GM12878 (cell line): ENCODE data around the gene RFX7. TPM values are rescaled to one million over a fixed set of nuclear protein-coding genes. Genes with fewer than 3 reads are reported as not detected.

Experiments used
- ATF7 ChIP-seq: fragments of 450-650 bp; IDR thresholded peaks from 2 replicates; pipeline ENCODE4 v1.6.1; 2016; ENCODE audit warnings: low read depth, mild to moderate bottlenecking
- BCL11A ChIP-seq: IDR thresholded peaks from 2 replicates; pipeline ENCODE4 v1.6.1; 2011; ENCODE audit warnings: low read depth, low read length
- CBX5 ChIP-seq: sonication (generic); IDR thresholded peaks from 2 replicates; pipeline ENCODE4 v1.6.1; 2016; ENCODE audit warnings: low read depth, moderate library complexity, mild to moderate bottlenecking, inconsistent platforms
- CEBPB ChIP-seq, 2 experiments: fragments of 150-350 bp in 1 of 2; IDR thresholded peaks; 2 replicates each; pipeline ENCODE4 v1.6.1; 2012 to 2014; ENCODE audit warnings: low read depth in 2 of 2, low read length in 2 of 2, borderline replicate concordance in 1 of 2, inconsistent platforms in 1 of 2
- FOXK2 ChIP-seq: fragments of 450-650 bp; IDR thresholded peaks from 2 replicates; pipeline ENCODE4 v1.6.1; 2017; ENCODE audit warnings: mild to moderate bottlenecking, moderate library complexity
- FOXM1 ChIP-seq: IDR thresholded peaks from 2 replicates; pipeline ENCODE4 v1.6.1; 2012; ENCODE audit warnings: low read depth, mild to moderate bottlenecking, inconsistent platforms, low read length, moderate library complexity
- NR2C1 ChIP-seq: fragments of 450-650 bp; IDR thresholded peaks from 2 replicates; pipeline ENCODE4 v1.6.1; 2017; ENCODE audit warnings: antibody characterized with exemption, mild to moderate bottlenecking, moderate library complexity
- RAD21 ChIP-seq: IDR thresholded peaks from 2 replicates; pipeline ENCODE4 v1.6.1; 2011; ENCODE audit warnings: mild to moderate bottlenecking, low read depth, low read length, moderate library complexity; ENCODE audit not compliant: insufficient read depth
- RAD51 ChIP-seq: fragments of 450-650 bp; IDR thresholded peaks from 2 replicates; pipeline ENCODE4 v1.6.1; 2016; ENCODE audit warnings: moderate library complexity, mild to moderate bottlenecking, inconsistent platforms
- SMAD5 ChIP-seq: IDR thresholded peaks from 2 replicates; pipeline ENCODE4 v1.6.1; 2016; ENCODE audit warnings: antibody characterized with exemption, low read depth
- WRNIP1 ChIP-seq: IDR thresholded peaks from 2 replicates; pipeline ENCODE4 v1.6.1; 2011; ENCODE audit warnings: low read depth, low read length, improper control_type of control experiment, borderline replicate concordance
- ZZZ3 ChIP-seq: IDR thresholded peaks from 2 replicates; pipeline ENCODE4 v1.6.1; 2011; ENCODE audit warnings: low read depth; ENCODE audit not compliant: control insufficient read depth, insufficient read length
- polyA plus RNA-seq, 11 experiments: library from polyadenylated mRNA; depleted of rRNA in 4 of 11; unstranded in 6 of 11; stranded (reverse) in 5 of 11; fragments of >200 nt; fragmentation: Nextera tagmentation in 4 of 11; fragmentation: Illumina TruSeq in 1 of 11; extraction: Ambion mirVana in 4 of 11; extraction: Trizol in 1 of 11; gene quantifications; 1 replicate in 1 of 11; 2 replicates in 10 of 11; pipeline versions ENCODE4 v1.2.1 to v1.2.3, GENCODE V29; 2011 to 2016; ENCODE audit warnings: inconsistent platforms in 2 of 11, missing spikeins in 2 of 11, low read depth in 1 of 11
- total RNA-seq, 4 experiments: library from RNA; depleted of rRNA in 3 of 4; stranded (reverse); fragments of >200 nt in 3 of 4; fragmentation: Illumina TruSeq in 1 of 4; extraction: Trizol in 1 of 4; gene quantifications; 2 replicates each; pipeline versions ENCODE4 v1.2.1 to v1.2.3, GENCODE V29; 2013 to 2021
- TF ChIP-seq, protein P1 (sequence below): fragments of 450-650 bp; conservative IDR thresholded peaks from 2 replicates; pipeline ENCODE4 v1.6.1; 2017; ENCODE audit warnings: mild to moderate bottlenecking, moderate library complexity
- TF ChIP-seq, protein P2 (sequence below): fragments of 450-650 bp; formaldehyde crosslinking; IDR thresholded peaks from 2 replicates; pipeline ENCODE4 v1.5.0; 2022; ENCODE audit warnings: mild to moderate bottlenecking, missing genetic modification characterization
- TF ChIP-seq, protein P3 (sequence below): fragments of 450-650 bp; IDR thresholded peaks from 2 replicates; pipeline ENCODE4 v1.6.1; 2017; ENCODE audit warnings: antibody characterized with exemption, mild to moderate bottlenecking, moderate library complexity
- TF ChIP-seq, protein P4 (sequence below): fragments of 450-650 bp; IDR thresholded peaks from 2 replicates; pipeline ENCODE4 v1.6.1; 2017; ENCODE audit warnings: mild to moderate bottlenecking

The RFX7 gene
- total and polyA plus RNA-seq, 10 of the 15 experiments (the other 5 are each of a cell fraction or from before 2014, with no cell fraction given), result 3.2 to 31.4 (median 10.7) TPM

DNA sequence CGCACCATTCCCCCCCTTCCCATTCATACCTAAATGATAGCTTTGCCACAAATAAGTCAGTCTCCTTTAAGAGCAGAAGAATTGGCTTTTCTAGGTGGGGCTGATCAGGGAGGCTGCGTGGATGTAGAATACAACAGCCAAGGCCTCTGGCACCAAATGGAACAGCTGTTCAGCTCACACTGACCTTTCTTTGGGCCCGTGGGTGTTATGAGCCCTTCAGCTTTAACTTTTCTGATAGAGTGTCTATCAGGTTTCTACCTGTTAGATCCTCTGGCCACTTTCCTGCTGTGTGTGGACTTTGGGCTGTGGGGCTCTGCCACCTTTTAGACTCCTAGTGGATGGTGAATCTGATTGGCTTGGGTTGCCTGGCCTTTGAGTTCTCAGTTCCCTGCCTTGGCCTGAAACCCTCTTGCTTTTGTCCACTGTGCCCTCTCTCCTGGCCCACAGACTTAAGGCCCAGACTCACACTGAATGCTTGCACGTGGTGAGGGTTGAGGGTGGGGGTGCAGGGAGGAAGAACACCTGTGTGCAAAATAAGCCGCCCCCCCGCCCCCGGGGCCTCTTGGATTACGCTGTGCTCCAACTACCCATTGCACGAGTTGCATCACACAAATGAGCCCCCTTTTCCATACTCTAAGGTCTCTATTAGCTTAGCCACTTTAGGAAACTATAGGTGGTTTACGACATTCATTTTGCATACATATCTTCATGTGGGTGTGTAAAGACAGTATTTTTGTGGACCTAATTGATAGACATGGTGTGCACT is 1.3 kb upstream of the RFX7 start (continued):
- TF ChIP-seq, protein P1, sequence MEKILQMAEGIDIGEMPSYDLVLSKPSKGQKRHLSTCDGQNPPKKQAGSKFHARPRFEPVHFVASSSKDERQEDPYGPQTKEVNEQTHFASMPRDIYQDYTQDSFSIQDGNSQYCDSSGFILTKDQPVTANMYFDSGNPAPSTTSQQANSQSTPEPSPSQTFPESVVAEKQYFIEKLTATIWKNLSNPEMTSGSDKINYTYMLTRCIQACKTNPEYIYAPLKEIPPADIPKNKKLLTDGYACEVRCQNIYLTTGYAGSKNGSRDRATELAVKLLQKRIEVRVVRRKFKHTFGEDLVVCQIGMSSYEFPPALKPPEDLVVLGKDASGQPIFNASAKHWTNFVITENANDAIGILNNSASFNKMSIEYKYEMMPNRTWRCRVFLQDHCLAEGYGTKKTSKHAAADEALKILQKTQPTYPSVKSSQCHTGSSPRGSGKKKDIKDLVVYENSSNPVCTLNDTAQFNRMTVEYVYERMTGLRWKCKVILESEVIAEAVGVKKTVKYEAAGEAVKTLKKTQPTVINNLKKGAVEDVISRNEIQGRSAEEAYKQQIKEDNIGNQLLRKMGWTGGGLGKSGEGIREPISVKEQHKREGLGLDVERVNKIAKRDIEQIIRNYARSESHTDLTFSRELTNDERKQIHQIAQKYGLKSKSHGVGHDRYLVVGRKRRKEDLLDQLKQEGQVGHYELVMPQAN, result no peak
- no peak for TF ChIP-seq CBX5
- TF ChIP-seq FOXM1, result no peak
- TF ChIP-seq, protein P2, sequence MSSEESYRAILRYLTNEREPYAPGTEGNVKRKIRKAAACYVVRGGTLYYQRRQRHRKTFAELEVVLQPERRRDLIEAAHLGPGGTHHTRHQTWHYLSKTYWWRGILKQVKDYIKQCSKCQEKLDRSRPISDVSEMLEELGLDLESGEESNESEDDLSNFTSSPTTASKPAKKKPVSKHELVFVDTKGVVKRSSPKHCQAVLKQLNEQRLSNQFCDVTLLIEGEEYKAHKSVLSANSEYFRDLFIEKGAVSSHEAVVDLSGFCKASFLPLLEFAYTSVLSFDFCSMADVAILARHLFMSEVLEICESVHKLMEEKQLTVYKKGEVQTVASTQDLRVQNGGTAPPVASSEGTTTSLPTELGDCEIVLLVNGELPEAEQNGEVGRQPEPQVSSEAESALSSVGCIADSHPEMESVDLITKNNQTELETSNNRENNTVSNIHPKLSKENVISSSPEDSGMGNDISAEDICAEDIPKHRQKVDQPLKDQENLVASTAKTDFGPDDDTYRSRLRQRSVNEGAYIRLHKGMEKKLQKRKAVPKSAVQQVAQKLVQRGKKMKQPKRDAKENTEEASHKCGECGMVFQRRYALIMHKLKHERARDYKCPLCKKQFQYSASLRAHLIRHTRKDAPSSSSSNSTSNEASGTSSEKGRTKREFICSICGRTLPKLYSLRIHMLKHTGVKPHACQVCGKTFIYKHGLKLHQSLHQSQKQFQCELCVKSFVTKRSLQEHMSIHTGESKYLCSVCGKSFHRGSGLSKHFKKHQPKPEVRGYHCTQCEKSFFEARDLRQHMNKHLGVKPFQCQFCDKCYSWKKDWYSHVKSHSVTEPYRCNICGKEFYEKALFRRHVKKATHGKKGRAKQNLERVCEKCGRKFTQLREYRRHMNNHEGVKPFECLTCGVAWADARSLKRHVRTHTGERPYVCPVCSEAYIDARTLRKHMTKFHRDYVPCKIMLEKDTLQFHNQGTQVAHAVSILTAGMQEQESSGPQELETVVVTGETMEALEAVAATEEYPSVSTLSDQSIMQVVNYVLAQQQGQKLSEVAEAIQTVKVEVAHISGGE, result no peak
- TF ChIP-seq, protein P3, sequence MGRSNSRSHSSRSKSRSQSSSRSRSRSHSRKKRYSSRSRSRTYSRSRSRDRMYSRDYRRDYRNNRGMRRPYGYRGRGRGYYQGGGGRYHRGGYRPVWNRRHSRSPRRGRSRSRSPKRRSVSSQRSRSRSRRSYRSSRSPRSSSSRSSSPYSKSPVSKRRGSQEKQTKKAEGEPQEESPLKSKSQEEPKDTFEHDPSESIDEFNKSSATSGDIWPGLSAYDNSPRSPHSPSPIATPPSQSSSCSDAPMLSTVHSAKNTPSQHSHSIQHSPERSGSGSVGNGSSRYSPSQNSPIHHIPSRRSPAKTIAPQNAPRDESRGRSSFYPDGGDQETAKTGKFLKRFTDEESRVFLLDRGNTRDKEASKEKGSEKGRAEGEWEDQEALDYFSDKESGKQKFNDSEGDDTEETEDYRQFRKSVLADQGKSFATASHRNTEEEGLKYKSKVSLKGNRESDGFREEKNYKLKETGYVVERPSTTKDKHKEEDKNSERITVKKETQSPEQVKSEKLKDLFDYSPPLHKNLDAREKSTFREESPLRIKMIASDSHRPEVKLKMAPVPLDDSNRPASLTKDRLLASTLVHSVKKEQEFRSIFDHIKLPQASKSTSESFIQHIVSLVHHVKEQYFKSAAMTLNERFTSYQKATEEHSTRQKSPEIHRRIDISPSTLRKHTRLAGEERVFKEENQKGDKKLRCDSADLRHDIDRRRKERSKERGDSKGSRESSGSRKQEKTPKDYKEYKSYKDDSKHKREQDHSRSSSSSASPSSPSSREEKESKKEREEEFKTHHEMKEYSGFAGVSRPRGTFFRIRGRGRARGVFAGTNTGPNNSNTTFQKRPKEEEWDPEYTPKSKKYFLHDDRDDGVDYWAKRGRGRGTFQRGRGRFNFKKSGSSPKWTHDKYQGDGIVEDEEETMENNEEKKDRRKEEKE, result no peak
- TF ChIP-seq RAD51, result no peak
- TF ChIP-seq, protein P4, sequence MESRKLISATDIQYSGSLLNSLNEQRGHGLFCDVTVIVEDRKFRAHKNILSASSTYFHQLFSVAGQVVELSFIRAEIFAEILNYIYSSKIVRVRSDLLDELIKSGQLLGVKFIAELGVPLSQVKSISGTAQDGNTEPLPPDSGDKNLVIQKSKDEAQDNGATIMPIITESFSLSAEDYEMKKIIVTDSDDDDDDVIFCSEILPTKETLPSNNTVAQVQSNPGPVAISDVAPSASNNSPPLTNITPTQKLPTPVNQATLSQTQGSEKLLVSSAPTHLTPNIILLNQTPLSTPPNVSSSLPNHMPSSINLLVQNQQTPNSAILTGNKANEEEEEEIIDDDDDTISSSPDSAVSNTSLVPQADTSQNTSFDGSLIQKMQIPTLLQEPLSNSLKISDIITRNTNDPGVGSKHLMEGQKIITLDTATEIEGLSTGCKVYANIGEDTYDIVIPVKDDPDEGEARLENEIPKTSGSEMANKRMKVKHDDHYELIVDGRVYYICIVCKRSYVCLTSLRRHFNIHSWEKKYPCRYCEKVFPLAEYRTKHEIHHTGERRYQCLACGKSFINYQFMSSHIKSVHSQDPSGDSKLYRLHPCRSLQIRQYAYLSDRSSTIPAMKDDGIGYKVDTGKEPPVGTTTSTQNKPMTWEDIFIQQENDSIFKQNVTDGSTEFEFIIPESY, result no peak
- TF ChIP-seq RAD21, result no peak
- TF ChIP-seq FOXK2, result no peak
- no peak for TF ChIP-seq BCL11A
- TF ChIP-seq SMAD5, result no peak
- no peak for TF ChIP-seq ATF7
- no peak for TF ChIP-seq CEBPB (IDR thresholded peaks at IDR 0.05; ENCODE audit: borderline replicate concordance in 1 of 2, low read depth in 2 of 2, low read length in 2 of 2)
- TF ChIP-seq WRNIP1, result no peak
- no peak for TF ChIP-seq ZZZ3
- no peak for TF ChIP-seq NR2C1
